Measurements from ENCODE around the gene FAM118B.
A peak's percentile ranks its signal among the peaks of the same experiment; 100 is the strongest.
"Not testable (repeated sequence)": the region's sequence is repeated elsewhere in the genome, so short reads cannot be mapped to it uniquely, and the experiment has no call there.

The FAM118B gene

GRCh38 chr11:126214841-126215240, 3.3 kb downstream of the FAM118B start:
- no peak overlapping the region for H3K27ac ChIP-seq
- DNase-seq (ENCODE audit: low read depth, low spot score), result no peak

GRCh38 chr11:126216526-126217305, 5.1 kb downstream of the FAM118B start:
- H3K27ac ChIP-seq, result no peak overlapping the region
- DNase-seq (ENCODE audit: low read depth, low spot score), result no peak

GRCh38 chr11:126217491-126217890, 5.9 kb downstream of the FAM118B start:
- H3K27ac ChIP-seq, result no peak overlapping the region
- DNase-seq (ENCODE audit: low read depth, low spot score), result no peak

GRCh38 chr11:126219547-126219946, 8.0 kb downstream of the FAM118B start:
- no peak for DNase-seq (ENCODE audit: low read depth, low spot score)
- no peak overlapping the region for H3K27ac ChIP-seq

- DNase-seq (ENCODE audit: low read depth, low spot score), result no peak
- no peak overlapping the region for H3K27ac ChIP-seq
Measured at GRCh38 chr11:126224647-126225294, 13.2 kb downstream of the FAM118B start.

GRCh38 chr11:126225295-126225665, 13.7 kb downstream of the FAM118B start:
- no peak for DNase-seq (ENCODE audit: low read depth, low spot score)
- H3K27ac ChIP-seq, result no peak overlapping the region

GRCh38 chr11:126226334-126227084, 14.9 kb downstream of the FAM118B start:
- no peak overlapping the region for H3K27ac ChIP-seq
- no peak for DNase-seq (ENCODE audit: low read depth, low spot score)

GRCh38 chr11:126229858-126230540, 18.4 kb downstream of the FAM118B start:
- H3K27ac ChIP-seq, result no peak overlapping the region
- DNase-seq (ENCODE audit: low read depth, low spot score), result no peak

- no peak for DNase-seq (ENCODE audit: low read depth, low spot score)
- no peak overlapping the region for H3K27ac ChIP-seq
Measured at GRCh38 chr11:126231725-126232459, 20.3 kb downstream of the FAM118B start.

GRCh38 chr11:126232683-126233082, 21.1 kb downstream of the FAM118B start:
- DNase-seq (ENCODE audit: low read depth, low spot score), result no peak

GRCh38 chr11:126233391-126233790, 21.8 kb downstream of the FAM118B start:
- peak; percentile 16 for DNase-seq (ENCODE audit: low read depth, low spot score)
- H3K27ac ChIP-seq, result no peak overlapping the region

More at GRCh38 chr11:126232683-126233082, 21.1 kb downstream of the FAM118B start:
- H3K27ac ChIP-seq, result no peak overlapping the region

GRCh38 chr11:126246636-126247035, 35.1 kb downstream of the FAM118B start:
- H3K27ac ChIP-seq, result no peak overlapping the region
- DNase-seq (ENCODE audit: low read depth, low spot score), result no peak

- no peak for DNase-seq (ENCODE audit: low read depth, low spot score)
- no peak overlapping the region for H3K27ac ChIP-seq
Measured at GRCh38 chr11:126253265-126253664, 41.7 kb downstream of the FAM118B start.

- no peak for DNase-seq (ENCODE audit: low read depth, low spot score)
- no peak overlapping the region for H3K27ac ChIP-seq
Measured at GRCh38 chr11:126254819-126255218, 43.2 kb downstream of the FAM118B start.

GRCh38 chr11:126255507-126255906, 43.9 kb downstream of the FAM118B start:
- not testable (repeated sequence) for DNase-seq (ENCODE audit: low read depth, low spot score); H3K27ac ChIP-seq

- no peak overlapping the region for H3K27ac ChIP-seq
- no peak for DNase-seq (ENCODE audit: low read depth, low spot score)
Measured at GRCh38 chr11:126256216-126256615, 44.6 kb downstream of the FAM118B start.

- no peak overlapping the region for H3K27ac ChIP-seq
- DNase-seq (ENCODE audit: low read depth, low spot score), result no peak
Measured at GRCh38 chr11:126257144-126257543, 45.6 kb downstream of the FAM118B start.

GRCh38 chr11:126257764-126258163, 46.2 kb downstream of the FAM118B start:
- no peak for DNase-seq (ENCODE audit: low read depth, low spot score)
- H3K27ac ChIP-seq, result no peak overlapping the region

GRCh38 chr11:126262216-126262615, 50.6 kb downstream of the FAM118B start:
- no peak for DNase-seq (ENCODE audit: low read depth, low spot score)
- H3K27ac ChIP-seq, result no peak overlapping the region

GRCh38 chr11:126263489-126263888, 51.9 kb downstream of the FAM118B start:
- no peak overlapping the region for H3K27ac ChIP-seq
- no peak for DNase-seq (ENCODE audit: low read depth, low spot score)
